Measurements from ENCODE around the gene C12orf56.
A peak's percentile ranks its signal among the peaks of the same experiment; 100 is the strongest.
"Not testable (repeated sequence)": the region's sequence is repeated elsewhere in the genome, so short reads cannot be mapped to it uniquely, and the experiment has no call there.

The C12orf56 gene

GRCh38 chr12:64229240-64229639 lies 161.3 kb downstream of the C12orf56 start:
- DNase-seq: no peak

GRCh38 chr12:64225626-64226025 lies 164.9 kb downstream of the C12orf56 start:
- peak; percentile 12 to 68 (median 58) for DNase-seq

DNA sequence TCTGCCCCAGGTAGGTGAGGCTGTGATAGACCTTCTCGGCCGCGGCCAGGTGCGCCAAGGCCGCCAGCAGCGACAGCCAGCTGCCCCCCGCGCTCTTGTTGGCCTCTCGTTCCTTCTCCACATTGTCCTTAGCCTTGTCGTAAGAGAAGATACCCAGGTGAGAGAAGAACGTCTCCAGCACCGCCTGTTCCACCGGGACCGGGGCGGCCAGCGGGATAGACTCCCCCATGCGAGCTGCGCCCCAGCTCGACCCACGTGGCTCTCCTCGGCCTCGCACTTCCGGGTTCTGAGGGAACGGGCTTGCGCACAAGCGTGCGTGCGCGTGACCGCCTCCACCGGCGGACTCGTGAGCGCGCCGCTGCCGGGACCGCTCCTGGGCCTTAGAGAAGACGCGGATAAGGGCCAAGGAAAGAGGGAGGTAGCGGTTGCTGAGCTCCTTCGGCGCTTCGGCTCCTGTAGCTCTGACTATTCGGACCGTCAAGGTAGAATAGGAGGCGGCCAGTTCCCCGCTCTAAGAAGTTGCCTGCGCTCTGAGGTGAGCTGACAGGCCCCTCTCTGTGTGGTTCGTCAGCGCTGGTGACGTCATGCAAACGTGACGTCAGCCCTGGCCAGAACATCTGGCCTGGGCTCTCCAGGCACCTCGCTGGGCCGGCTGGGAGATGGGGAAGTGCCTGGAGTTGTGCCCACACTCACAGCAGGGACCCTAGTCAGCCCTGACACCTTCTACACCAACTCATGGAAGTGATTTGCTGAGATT lies 168.4 kb downstream of the C12orf56 start, which contains the start of gene KICS2:
KICS2 (minus strand) TSS at position 288 of the 757 bp plus-strand sequence; CDS start at position 229, 59 bp downstream.
- peak; percentile 95 to 97 (median 97) for DNase-seq

- DNase-seq: peak; percentile 75 to 87 (median 77)
Observed at GRCh38 chr12:64221651-64222008, 168.9 kb downstream of the C12orf56 start.

GRCh38 chr12:64220046-64220445 lies 170.5 kb downstream of the C12orf56 start:
- no peak for DNase-seq

DNA sequence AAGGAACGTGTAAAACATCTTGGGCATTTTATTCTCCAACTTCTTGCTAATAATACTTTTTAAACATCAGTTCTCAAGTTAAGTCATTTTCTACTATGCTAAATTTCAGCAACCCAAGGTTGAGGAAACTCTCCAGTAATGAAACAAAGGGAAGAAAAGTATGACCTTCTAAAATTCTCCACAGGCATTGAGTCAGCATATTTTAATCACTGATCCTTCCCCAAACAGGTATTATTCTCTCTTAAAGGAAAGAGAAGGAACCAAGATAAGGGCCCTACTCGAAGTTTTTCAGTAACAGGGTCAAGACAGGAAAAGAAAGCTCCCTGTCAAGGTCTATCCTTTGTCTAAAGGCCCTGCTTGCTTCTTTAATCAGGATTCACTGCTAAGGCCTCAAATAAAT lies 171.4 kb downstream of the C12orf56 start:
- no peak for DNase-seq

- DNase-seq: peak in 1 of 3 donors; percentile 20
Observed at GRCh38 chr12:64218597-64218996, 172.0 kb downstream of the C12orf56 start.

DNA sequence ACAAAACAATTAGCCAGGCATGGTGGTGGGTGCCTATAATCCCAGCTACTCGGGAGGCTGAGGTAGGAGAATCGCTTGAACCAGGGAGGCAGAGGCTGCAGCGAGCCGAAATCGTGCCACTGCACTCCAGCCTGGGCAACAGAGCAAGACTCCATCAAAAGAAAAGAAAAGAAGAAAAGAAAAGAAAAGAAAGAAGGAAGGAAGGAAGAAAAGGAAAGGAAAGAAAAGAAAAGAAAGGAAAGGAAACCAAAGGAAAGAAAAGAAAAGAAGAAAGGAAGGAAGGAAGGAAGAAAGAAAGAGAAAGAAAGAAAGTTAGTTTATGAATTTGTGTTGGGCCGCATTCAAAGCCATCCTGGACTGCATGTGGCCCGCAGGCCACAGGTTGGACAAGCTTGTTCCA lies 172.9 kb downstream of the C12orf56 start:
- DNase-seq: not testable (repeated sequence)

DNA sequence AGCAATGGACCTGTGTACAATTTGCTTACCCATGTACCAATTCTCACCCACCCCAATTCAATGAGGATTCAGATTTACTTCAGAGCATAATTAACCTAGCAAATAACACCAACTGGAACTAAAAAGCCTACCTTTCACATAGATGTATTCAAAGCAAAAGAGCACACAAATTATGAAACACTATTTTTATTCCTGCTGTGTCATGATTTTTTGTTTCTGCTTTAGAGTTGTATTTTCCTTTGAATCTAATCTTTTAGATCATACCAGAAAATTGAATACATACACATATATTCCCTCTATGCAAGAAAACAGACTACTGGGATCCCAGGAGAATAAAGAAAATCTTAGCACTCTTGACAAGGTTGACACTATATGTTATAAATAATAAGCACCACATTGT lies 174.3 kb downstream of the C12orf56 start:
- DNase-seq: no peak
